ENCODE data around the gene SNX5. TPM values are rescaled to one million over a fixed set of nuclear protein-coding genes. Genes with fewer than 3 reads are reported as not detected.
A peak's percentile ranks its signal among the peaks of the same experiment; 100 is the strongest.

Gene SNX5
- total and polyA plus RNA-seq, 9 of the 15 experiments (the other 6 are each of a cell fraction or from before 2014, with no cell fraction given): 53.5 to 276 (median 160) TPM

- TF ChIP-seq EP400 (IDR thresholded peaks at IDR 0.05) (no peak), NFIC (IDR thresholded peaks at IDR 0.05) (0 out of 2 replicates have a peak, but pooled peaks have one; percentile 17), ZNF175 (CRISPR knock-in tag; IDR thresholded peaks at IDR 0.05; ENCODE audit: low read depth) (no peak), POLR2G (IDR thresholded peaks at IDR 0.05; ENCODE audit: low read depth, low read length) (0 out of 2 replicates have a peak, but pooled peaks have one; percentile 23), CREM (IDR thresholded peaks at IDR 0.05; ENCODE audit: low read depth) (peak; percentile 43; the same call in 1 of the 2 replicates), SMARCA4 (IDR thresholded peaks at IDR 0.05) (peak; percentile 60), ZNF280B (CRISPR knock-in tag; IDR thresholded peaks at IDR 0.05) (no peak), NCOA1 (IDR thresholded peaks at IDR 0.05; ENCODE audit: low read depth) (peak; percentile 34; the same call in 1 of the 2 replicates), KLF16 (IDR thresholded peaks at IDR 0.05) (peak; percentile 66), TEAD1 (CRISPR knock-in tag; IDR thresholded peaks at IDR 0.05) (0 out of 4 replicates have a peak, but pooled peaks of 1 of the 2 experiments have one; percentile 34), POU5F1 (IDR thresholded peaks at IDR 0.05; ENCODE audit: borderline replicate concordance, low read depth, low read length, partially characterized antibody) (no peak), BCLAF1 (IDR thresholded peaks at IDR 0.05; ENCODE audit: borderline replicate concordance in 1 of 2, control insufficient read depth in 1 of 2, low read depth in 2 of 2, low read length in 1 of 2) (no peak), BACH1 (tag; IDR thresholded peaks at IDR 0.05) (0 out of 2 replicates have a peak, but pooled peaks have one; percentile 31), SMC3 (conservative IDR thresholded peaks at IDR 0.05; ENCODE audit: insufficient read depth, low read depth, low read length) (no peak), RCOR1 (IDR thresholded peaks at IDR 0.05; ENCODE audit: borderline replicate concordance in 1 of 2, low read depth in 2 of 2, low read length in 2 of 2) (peak in 1 of 2 experiments; percentile 63; a peak in 2 of 4 replicates), NR2C2 (CRISPR knock-in tag; IDR thresholded peaks at IDR 0.05) (no peak), NR2C2 (tag; IDR thresholded peaks at IDR 0.05) (peak; percentile 74), PML (IDR thresholded peaks at IDR 0.05; ENCODE audit: low read length) (peak; percentile 52; the same call in 1 of the 2 replicates), POLR2B (IDR thresholded peaks at IDR 0.05; ENCODE audit: low read depth, partially characterized antibody) (peak; percentile 18), TCF3 (CRISPR knock-in tag; IDR thresholded peaks at IDR 0.05) (0 out of 2 replicates have a peak, but pooled peaks have one; percentile 16), ZNF644 (tag; IDR thresholded peaks at IDR 0.05; ENCODE audit: low read depth) (0 out of 2 replicates have a peak, but pooled peaks have one; percentile 64), ATF7 (IDR thresholded peaks at IDR 0.05) (peak; percentile 76; the same call in 1 of the 2 replicates), POLR2H (tag; IDR thresholded peaks at IDR 0.05; ENCODE audit: low read depth) (peak; percentile 79; the same call in 1 of the 2 replicates), E2F4 (CRISPR knock-in tag; IDR thresholded peaks at IDR 0.05; ENCODE audit: low read depth) (no peak)
These were observed 57.7 kb downstream of the SNX5 start (continued) for GRCh38 chr20:17910828-17911294.

Measured in K562 (cell line).